GM12864 (cell line): ENCODE data around the gene GPR32.
"Not testable (repeated sequence)": the region's sequence is repeated elsewhere in the genome, so short reads cannot be mapped to it uniquely, and the experiment has no call there.

Experiments used
- DNase-seq: peaks from one replicate; pipeline ENCODE4 v3.0.0-alpha.2; 2011; ENCODE audit warnings: low read depth
- H3K4me3 ChIP-seq: 2 replicates; pipeline ENCODE4 v1.5.1; 2011; ENCODE audit warnings: mild to moderate bottlenecking, low read depth, low read length, control low read depth
- TF ChIP-seq, protein P1 (sequence below): IDR thresholded peaks from 2 replicates; pipeline ENCODE4 v1.5.1; 2011; ENCODE audit warnings: low read depth, mild to moderate bottlenecking, moderate library complexity, low read length, control low read depth, inconsistent platforms; ENCODE audit errors: missing control alignments

The GPR32 gene

DNA sequence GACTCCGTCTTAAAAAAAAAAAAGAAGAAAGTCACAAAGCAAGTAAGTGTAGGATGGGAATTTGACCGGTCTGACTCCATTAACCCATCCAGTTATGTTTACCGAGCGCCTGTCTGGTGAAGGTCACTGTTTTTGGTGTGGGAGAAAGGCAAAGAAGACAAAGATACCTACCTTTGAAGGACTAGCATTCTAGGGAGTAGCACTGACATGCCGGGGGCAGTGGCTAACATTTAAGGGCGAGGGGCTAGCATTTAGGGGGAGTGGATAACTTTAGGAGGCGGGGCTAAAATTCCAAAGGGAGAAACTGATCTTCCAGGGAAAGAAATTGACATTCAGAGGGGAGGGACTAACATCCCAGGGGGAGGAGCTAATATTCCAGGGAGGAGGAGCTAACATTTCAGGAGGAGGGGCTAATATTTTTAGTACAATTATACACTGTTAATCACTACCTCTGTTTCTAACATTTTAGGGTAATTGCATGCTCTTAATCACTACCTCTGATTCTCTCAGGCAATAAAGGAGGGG lies 8.7 kb downstream of the GPR32 start:
- no peak for DNase-seq
- H3K4me3 ChIP-seq: no peak overlapping the region
- TF ChIP-seq, protein P1, sequence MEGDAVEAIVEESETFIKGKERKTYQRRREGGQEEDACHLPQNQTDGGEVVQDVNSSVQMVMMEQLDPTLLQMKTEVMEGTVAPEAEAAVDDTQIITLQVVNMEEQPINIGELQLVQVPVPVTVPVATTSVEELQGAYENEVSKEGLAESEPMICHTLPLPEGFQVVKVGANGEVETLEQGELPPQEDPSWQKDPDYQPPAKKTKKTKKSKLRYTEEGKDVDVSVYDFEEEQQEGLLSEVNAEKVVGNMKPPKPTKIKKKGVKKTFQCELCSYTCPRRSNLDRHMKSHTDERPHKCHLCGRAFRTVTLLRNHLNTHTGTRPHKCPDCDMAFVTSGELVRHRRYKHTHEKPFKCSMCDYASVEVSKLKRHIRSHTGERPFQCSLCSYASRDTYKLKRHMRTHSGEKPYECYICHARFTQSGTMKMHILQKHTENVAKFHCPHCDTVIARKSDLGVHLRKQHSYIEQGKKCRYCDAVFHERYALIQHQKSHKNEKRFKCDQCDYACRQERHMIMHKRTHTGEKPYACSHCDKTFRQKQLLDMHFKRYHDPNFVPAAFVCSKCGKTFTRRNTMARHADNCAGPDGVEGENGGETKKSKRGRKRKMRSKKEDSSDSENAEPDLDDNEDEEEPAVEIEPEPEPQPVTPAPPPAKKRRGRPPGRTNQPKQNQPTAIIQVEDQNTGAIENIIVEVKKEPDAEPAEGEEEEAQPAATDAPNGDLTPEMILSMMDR: no peak

DNA sequence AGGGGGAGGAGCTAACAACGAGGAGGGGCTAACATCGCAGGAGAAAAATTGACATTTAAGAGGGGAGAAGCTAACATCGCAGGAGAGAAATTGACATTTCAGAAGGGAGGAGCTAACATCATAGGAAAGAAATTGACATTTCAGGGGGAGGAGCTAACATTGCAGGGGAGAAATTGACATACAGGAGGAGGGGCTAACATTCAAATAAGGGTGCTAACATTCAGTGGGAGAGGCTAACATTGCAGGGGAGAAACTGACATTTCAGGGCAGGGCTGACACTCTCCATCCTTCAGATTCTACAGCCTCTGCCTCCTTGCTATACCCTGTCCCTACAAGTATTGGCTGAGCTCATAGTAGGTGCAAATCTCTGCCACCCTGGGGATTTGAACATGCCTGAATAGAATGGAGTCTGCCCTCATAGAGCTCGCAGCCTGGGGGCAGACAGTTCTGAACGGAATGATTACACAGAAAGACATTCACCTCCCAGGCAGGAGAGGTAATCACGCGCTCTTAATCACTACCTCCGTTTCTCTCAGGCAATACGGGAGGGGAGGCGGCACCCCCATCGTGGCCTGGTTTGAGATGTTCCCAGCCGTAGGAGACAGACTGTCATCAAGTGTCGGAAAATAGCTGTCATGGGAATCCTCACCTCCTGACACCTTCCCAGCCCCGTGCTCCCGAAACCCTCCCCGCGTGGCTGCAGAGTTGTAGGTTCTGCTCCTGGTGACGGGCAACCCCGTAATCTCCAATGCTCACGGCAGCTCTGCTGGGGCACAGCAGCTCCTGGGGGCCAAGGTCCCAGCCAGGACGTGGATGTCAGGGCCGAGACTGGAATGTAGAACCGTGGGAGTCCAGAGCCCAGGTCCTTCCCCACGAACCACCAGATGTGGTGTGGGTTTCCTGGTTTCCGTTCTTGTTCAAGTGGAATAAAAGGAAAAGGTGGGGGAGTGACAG lies 9.5 kb downstream of the GPR32 start:
- TF ChIP-seq, protein P1: no peak
- H3K4me3 ChIP-seq: no peak overlapping the region
- no peak for DNase-seq

DNA sequence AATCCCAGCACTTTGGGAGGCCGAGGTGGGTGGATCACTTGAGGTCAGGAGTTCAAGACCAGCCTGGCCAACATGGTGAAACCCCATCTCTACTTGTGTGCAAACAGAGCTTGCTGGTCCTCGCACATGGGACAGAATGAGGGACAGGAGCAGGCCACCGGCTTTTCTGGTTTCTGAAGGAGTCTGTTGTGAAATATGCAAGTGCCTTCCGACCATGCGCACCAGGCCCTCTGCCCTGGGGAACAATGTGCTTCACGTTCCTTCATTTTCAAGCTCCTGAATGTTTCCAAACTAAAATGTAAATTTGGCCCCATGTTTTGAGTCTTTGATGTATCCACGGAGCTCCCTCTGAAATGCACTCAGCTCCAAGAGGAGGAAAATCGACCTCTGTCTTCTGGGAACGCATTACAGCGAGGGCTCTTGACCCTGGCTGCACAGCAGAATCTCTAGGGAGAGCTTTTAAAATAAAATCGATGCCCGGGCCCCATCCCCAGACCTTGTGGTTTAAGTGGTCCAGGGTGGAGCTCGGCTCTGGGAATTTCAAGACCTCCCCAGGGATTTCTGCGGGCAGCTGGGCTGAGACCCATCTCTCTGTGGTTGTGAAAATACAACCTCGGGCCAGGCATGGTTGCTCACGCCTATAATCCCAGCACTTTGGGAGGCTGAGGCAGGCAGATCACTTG lies 10.6 kb downstream of the GPR32 start:
- TF ChIP-seq, protein P1: no peak
- no peak overlapping the region for H3K4me3 ChIP-seq
- DNase-seq: no peak

DNA sequence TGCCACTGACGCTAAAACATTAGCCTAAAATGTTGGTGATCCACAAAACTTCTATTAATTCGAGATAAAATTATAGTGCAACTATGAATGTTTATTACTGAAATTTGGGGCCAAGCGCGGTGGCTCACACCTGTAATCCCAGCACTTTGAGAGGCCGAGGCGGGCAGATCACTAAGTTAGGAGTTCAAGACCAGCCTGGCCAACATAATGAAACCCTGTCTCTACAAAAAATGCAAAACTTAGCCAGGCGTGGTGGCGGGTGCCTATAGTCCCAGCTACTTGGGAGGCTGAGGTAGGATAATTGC lies 13.5 kb downstream of the GPR32 start:
- not testable (repeated sequence) for DNase-seq, H3K4me3 ChIP-seq

DNA sequence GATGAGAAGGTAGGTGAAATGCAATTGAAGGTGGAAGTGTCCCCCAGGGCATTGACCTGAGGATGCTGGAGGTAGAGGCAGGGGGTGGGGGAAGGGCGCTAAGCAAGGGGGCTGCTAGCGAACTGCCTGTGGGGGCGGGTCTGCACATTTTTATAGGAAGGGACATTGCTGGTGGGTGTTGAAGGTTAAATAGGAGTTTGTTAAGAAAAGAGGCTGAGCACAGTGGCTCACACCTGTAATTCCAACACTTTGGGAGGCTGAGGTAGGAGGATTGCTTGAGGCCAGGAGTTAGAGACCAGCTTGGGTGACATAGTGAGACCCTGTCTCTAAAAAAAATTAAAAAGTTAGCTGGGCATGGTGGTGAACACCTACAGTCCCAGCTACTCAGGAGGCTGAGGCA lies 14.4 kb downstream of the GPR32 start:
- no peak for DNase-seq
- H3K4me3 ChIP-seq: no peak overlapping the region
- TF ChIP-seq, protein P1: no peak

DNA sequence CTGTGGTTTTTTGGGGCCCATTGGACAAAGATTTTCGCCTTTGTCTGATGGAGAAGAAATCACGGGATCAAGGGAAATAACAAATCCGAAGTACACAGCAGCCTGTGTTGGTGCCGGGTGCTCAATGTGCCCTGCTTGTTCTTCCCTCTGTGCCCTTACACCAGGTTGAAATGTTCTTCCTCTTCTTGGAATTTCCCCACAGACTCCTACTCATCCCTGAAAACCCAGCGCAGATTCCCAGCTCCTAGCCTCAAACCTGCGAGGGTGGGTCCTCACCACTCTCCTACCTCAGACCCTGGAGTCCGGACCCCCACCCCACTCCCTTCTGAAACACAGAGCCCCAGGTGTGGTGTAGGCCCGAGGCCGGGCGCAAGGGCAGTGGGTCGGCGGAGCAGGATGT lies 15.1 kb downstream of the GPR32 start:
- H3K4me3 ChIP-seq: no peak overlapping the region
- no peak for DNase-seq
- TF ChIP-seq, protein P1: no peak

DNA sequence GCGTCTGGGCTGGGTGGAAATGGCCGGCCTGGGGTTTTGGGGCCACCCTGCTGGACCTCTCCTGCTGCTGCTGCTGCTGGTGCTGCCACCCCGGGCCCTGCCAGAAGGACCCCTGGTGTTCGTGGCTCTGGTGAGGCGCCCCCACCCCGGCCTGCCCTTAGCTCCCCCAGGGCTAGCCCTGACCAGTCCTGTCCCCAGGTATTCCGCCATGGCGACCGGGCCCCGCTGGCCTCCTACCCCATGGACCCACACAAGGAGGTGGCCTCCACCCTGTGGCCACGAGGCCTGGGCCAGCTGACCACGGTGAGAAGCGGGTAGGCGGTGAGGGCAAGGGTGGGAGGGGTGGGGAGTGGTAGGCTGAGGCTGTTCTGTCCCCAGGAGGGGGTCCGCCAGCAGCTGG lies 20.1 kb downstream of the GPR32 start, which contains the start of gene ACP4:
TSS of gene ACP4 (plus strand) at position 20 of the 400 bp plus-strand sequence. CDS start at position 20, 0 bp downstream.
- TF ChIP-seq, protein P1: no peak
- DNase-seq: no peak
- no peak within 1 kb of the TSS for H3K4me3 ChIP-seq
